Breast epithelium (tissue), 3 donors: Measurements from ENCODE around the gene MANBA.

Experiments used
- POLR2A ChIP-seq: fragments of 450-650 bp; IDR thresholded peaks from one replicate; pipeline ENCODE4 v1.6.1; 2016; ENCODE audit warnings: antibody characterized with exemption, mild to moderate bottlenecking, moderate library complexity
- POLR2AphosphoS5 ChIP-seq, 3 donors: sonication (generic); formaldehyde crosslinking; IDR thresholded peaks; one replicate each; pipeline ENCODE4 v1.6.1; 2017; ENCODE audit warnings: antibody characterized with exemption in 3 of 3
- TF ChIP-seq, protein P1 (sequence below), 3 donors: fragments of 450-650 bp; IDR thresholded peaks; one replicate each; pipeline ENCODE4 v1.5.1; 2016 to 2017; ENCODE audit warnings: antibody characterized with exemption in 3 of 3, mild to moderate bottlenecking in 3 of 3, moderate library complexity in 3 of 3

DNA sequence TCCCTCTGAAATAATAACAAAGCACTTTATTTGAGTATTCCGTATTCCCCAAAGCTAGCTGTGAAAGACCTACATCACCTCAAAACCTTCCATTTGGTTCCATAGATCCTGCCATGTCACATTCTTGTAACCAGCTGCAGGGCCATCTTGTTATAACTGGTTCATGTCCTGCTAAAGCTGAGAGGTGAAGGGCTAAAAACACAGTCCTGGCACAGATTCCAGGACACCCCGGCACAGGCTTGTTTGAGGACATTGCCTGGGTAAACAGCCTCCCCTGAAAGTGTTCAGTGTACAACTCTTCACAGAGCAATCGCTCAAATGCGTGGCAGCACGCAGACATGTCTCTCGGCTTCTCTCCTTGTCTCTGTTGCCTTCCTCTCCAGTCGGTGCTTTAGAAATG lies 129.2 kb downstream of the MANBA start:
- TF ChIP-seq, protein P1, sequence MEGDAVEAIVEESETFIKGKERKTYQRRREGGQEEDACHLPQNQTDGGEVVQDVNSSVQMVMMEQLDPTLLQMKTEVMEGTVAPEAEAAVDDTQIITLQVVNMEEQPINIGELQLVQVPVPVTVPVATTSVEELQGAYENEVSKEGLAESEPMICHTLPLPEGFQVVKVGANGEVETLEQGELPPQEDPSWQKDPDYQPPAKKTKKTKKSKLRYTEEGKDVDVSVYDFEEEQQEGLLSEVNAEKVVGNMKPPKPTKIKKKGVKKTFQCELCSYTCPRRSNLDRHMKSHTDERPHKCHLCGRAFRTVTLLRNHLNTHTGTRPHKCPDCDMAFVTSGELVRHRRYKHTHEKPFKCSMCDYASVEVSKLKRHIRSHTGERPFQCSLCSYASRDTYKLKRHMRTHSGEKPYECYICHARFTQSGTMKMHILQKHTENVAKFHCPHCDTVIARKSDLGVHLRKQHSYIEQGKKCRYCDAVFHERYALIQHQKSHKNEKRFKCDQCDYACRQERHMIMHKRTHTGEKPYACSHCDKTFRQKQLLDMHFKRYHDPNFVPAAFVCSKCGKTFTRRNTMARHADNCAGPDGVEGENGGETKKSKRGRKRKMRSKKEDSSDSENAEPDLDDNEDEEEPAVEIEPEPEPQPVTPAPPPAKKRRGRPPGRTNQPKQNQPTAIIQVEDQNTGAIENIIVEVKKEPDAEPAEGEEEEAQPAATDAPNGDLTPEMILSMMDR (IDR thresholded peaks at IDR 0.05) = no peak
- TF ChIP-seq POLR2A = no peak
- TF ChIP-seq POLR2AphosphoS5 (IDR thresholded peaks at IDR 0.05) = no peak
